Esophagus muscularis mucosa (tissue), 4 donors: ENCODE results near the gene MEGF6. TPM values are rescaled to one million over a fixed set of nuclear protein-coding genes. Genes with fewer than 3 reads are reported as not detected.

Experiments used
- DNase-seq: peaks from one replicate; pipeline ENCODE4 v3.0.0-alpha.2; 2017; ENCODE audit errors: extremely low spot score
- H3K27ac ChIP-seq, 4 donors: fragments of 200-600 bp; sonication (generic); replicated peaks in 1 of 4; 1 replicate in 3 of 4; 2 replicates in 1 of 4; pipeline ENCODE4 v1.5.1; 2016 to 2019; ENCODE audit warnings: mild to moderate bottlenecking in 1 of 4
- H3K27me3 ChIP-seq, 4 donors: fragments of 200-600 bp; sonication (generic); one replicate each; pipeline versions ENCODE4 v1.5.1 to v1.6.0; 2016 to 2019
- H3K36me3 ChIP-seq, 4 donors: fragments of 200-600 bp; sonication (generic); one replicate each; pipeline ENCODE4 v1.5.1; 2016 to 2019
- H3K4me1 ChIP-seq, 4 donors: fragments of 200-600 bp; sonication (generic); one replicate each; pipeline ENCODE4 v1.5.1; 2016 to 2019
- H3K4me3 ChIP-seq, 4 donors: fragments of 200-600 bp; sonication (generic); 1 replicate in 2 of 4; 2 replicates in 2 of 4; pipeline ENCODE4 v1.5.1; 2016 to 2019; ENCODE audit warnings: mild to moderate bottlenecking in 4 of 4, moderate library complexity in 1 of 4
- H3K9me3 ChIP-seq, 4 donors: fragments of 200-600 bp; sonication (generic); 1 replicate in 3 of 4; 2 replicates in 1 of 4; pipeline ENCODE4 v1.5.1; 2016 to 2019
- CTCF ChIP-seq, 3 experiments: fragments of 200-600 bp in 2 of 3; fragments of 450-650 bp in 1 of 3; sonication (generic) in 2 of 3; IDR thresholded peaks; one replicate each; pipeline ENCODE4 v1.5.1; 2017 to 2019; ENCODE audit warnings: antibody characterized with exemption in 3 of 3, mild to moderate bottlenecking in 2 of 3, moderate library complexity in 1 of 3
- EP300 ChIP-seq: sonication (generic); formaldehyde crosslinking; IDR thresholded peaks from one replicate; pipeline ENCODE4 v1.6.1; 2017; ENCODE audit warnings: antibody characterized with exemption
- POLR2A ChIP-seq: fragments of 450-650 bp; IDR thresholded peaks from one replicate; pipeline ENCODE4 v1.6.1; 2017; ENCODE audit warnings: antibody characterized with exemption, moderate library complexity, mild to moderate bottlenecking, low read depth
- POLR2AphosphoS5 ChIP-seq, 2 donors: sonication (generic); formaldehyde crosslinking; IDR thresholded peaks; one replicate each; pipeline ENCODE4 v1.6.1; 2017; ENCODE audit warnings: antibody characterized with exemption in 2 of 2
- WGBS: methylation state at CpG from one replicate; pipeline ENCODE4 v1.1.5; 2018; 5-methylcytosine and 5-hydroxymethylcytosine counted together
- intact Hi-C: fragments of 100-400 bp; cut with DNase I; formaldehyde crosslinking; loops from one replicate; pipeline ENCODE4 v1.15.1; 2023
- total RNA-seq, 4 donors: library from RNA; depleted of rRNA; stranded (reverse); fragments of >200 nt; gene quantifications; one replicate each; pipeline versions ENCODE4 v1.1.0 to v1.2.1, GENCODE V29; 2016

MEGF6 gene
- 10 to 100 TPM in 3 of 4 donors, 1 to 10 TPM in 1; 9.3 to 18.1 (median 12.7) TPM for total RNA-seq

GRCh38 chr1:3611170-3612019 is at the start of gene MEGF6:
Gene MEGF6 (minus strand): TSS chr1:3611508. CDS start chr1:3611268, 240 bp downstream.
- peaks cover 0 to 80% (median 26%) of the 10 kb centered on the region in 4 donors for H3K27me3 ChIP-seq
- H3K4me3 ChIP-seq, result peak within 1 kb of the TSS; percentile 47 to 61 (median 49)
- DNase-seq, result no peak
- no peak for TF ChIP-seq POLR2A
- no peak for TF ChIP-seq EP300
- no peak for TF ChIP-seq CTCF (IDR thresholded peaks at IDR 0.05)
- TF ChIP-seq POLR2AphosphoS5 (IDR thresholded peaks at IDR 0.05), result no peak
- no peaks in the 10 kb centered on the region for H3K36me3 ChIP-seq
- no peak within 1 kb of the TSS for H3K27ac ChIP-seq
- H3K4me1 ChIP-seq, result peaks cover 19 to 27% (median 24%) of the 10 kb centered on the region in 4 donors
- intact Hi-C loops, result no loop called here
- WGBS, result 1% methylated on average over 19 of the region's 87 CpGs
- H3K9me3 ChIP-seq, result no peaks in the 10 kb centered on the region

- intact Hi-C loops, result no loop called here
- WGBS, result 66% methylated on average over 2 of the region's 2 CpGs
- TF ChIP-seq POLR2A (no peak), POLR2AphosphoS5 (IDR thresholded peaks at IDR 0.05) (no peak), CTCF (IDR thresholded peaks at IDR 0.05) (no peak), EP300 (no peak)
- H3K4me3 ChIP-seq, result no peak overlapping the region
- H3K27me3 ChIP-seq, result peaks cover 0 to 64% (median 2%) of the 10 kb centered on the region in 4 donors
- H3K36me3 ChIP-seq, result no peaks in the 10 kb centered on the region
- H3K27ac ChIP-seq, result no peak overlapping the region
- no peaks in the 10 kb centered on the region for H3K4me1 ChIP-seq
- no peaks in the 10 kb centered on the region for H3K9me3 ChIP-seq
- DNase-seq, result no peak
These were observed 49.4 kb upstream of the MEGF6 start for GRCh38 chr1:3660704-3661103.

- no peak for TF ChIP-seq POLR2A
- no peak for TF ChIP-seq CTCF (IDR thresholded peaks at IDR 0.05)
- H3K4me1 ChIP-seq, result no peaks in the 10 kb centered on the region
- no peak overlapping the region for H3K4me3 ChIP-seq
- H3K9me3 ChIP-seq, result no peaks in the 10 kb centered on the region
- H3K36me3 ChIP-seq, result no peaks in the 10 kb centered on the region
- intact Hi-C loops, result no loop called here
- no peak overlapping the region for H3K27ac ChIP-seq
- WGBS, result 95% methylated on average over 15 of the region's 15 CpGs
- H3K27me3 ChIP-seq, result peaks cover 0 to 72% (median 8%) of the 10 kb centered on the region in 4 donors
- DNase-seq, result no peak
These were observed 47.8 kb upstream of the MEGF6 start for GRCh38 chr1:3659093-3659492.

- Histone ChIP-seq H3K36me3 (no peaks in the 10 kb centered on the region), H3K9me3 (no peaks in the 10 kb centered on the region), H3K4me1 (peaks cover 0 to 2% (median 0%) of the 10 kb centered on the region in 4 donors), H3K4me3 (no peak overlapping the region), H3K27ac (no peak overlapping the region), H3K27me3 (peaks cover 0 to 74% (median 16%) of the 10 kb centered on the region in 4 donors)
- TF ChIP-seq POLR2AphosphoS5 (IDR thresholded peaks at IDR 0.05) (no peak), CTCF (IDR thresholded peaks at IDR 0.05) (no peak)
- 66% methylated on average over 14 of the region's 14 CpGs for WGBS
- intact Hi-C loops, result no loop called here
- no peak for DNase-seq
These were observed 46.9 kb upstream of the MEGF6 start for GRCh38 chr1:3658231-3658615.
